Karpas-422 (cell line): ENCODE measurements around the gene EDIL3. TPM values are rescaled to one million over a fixed set of nuclear protein-coding genes. Genes with fewer than 3 reads are reported as not detected.
"Not testable (repeated sequence)": the region's sequence is repeated elsewhere in the genome, so short reads cannot be mapped to it uniquely, and the experiment has no call there.

Experiments
- DNase-seq: peaks from one replicate; pipeline ENCODE4 v3.0.0-alpha.2; 2015
- H2AFZ ChIP-seq: fragments of 200-600 bp; sonication (generic); 2 replicates; pipeline ENCODE4 v1.6.1; 2014; ENCODE audit warnings: antibody characterized with exemption, low read length, mixed read lengths
- H3K27ac ChIP-seq: fragments of 200-600 bp; sonication (generic); 2 replicates; pipeline ENCODE4 v1.5.1; 2014; ENCODE audit warnings: mild to moderate bottlenecking, low read length, moderate library complexity
- H3K27me3 ChIP-seq: fragments of 200-600 bp; sonication (generic); 2 replicates; pipeline ENCODE4 v1.6.1; 2014; ENCODE audit warnings: low read length, mixed read lengths
- H3K36me3 ChIP-seq: fragments of 200-600 bp; sonication (generic); 2 replicates; pipeline ENCODE4 v1.6.1; 2014; ENCODE audit warnings: low read length, mixed read lengths; ENCODE audit not compliant: insufficient read depth
- H3K4me1 ChIP-seq: fragments of 200-600 bp; sonication (generic); 2 replicates; pipeline ENCODE4 v1.6.1; 2014; ENCODE audit warnings: mild to moderate bottlenecking, low read length, mixed read lengths
- H3K4me2 ChIP-seq: fragments of 200-600 bp; sonication (generic); 2 replicates; pipeline ENCODE4 v1.6.1; 2014; ENCODE audit warnings: low read length, low read depth, mild to moderate bottlenecking; ENCODE audit not compliant: poor library complexity, severe bottlenecking
- H3K4me3 ChIP-seq: fragments of 200-600 bp; sonication (generic); 2 replicates; pipeline ENCODE4 v1.5.1; 2014; ENCODE audit warnings: mild to moderate bottlenecking, antibody characterized with exemption, low read length, mixed read lengths
- H3K79me2 ChIP-seq: fragments of 200-600 bp; sonication (generic); 2 replicates; pipeline ENCODE4 v1.6.1; 2014; ENCODE audit warnings: mild to moderate bottlenecking, low read length, mixed read lengths
- H3K9ac ChIP-seq: fragments of 200-600 bp; sonication (generic); 2 replicates; pipeline ENCODE4 v1.6.0; 2014; ENCODE audit warnings: low read length
- H3K9me2 ChIP-seq: fragments of 200-600 bp; sonication (generic), shearing (Covaris generic); replicated peaks from 2 replicates; pipeline ENCODE4 v1.6.0; 2014; ENCODE audit warnings: mild to moderate bottlenecking, low read length, moderate library complexity; ENCODE audit not compliant: insufficient read depth
- H3K9me3 ChIP-seq: fragments of 300-700, 200-600 bp; sonication (generic); 2 replicates; pipeline ENCODE4 v1.6.1; 2014; ENCODE audit warnings: low read length, mixed read lengths
- H4K20me1 ChIP-seq: fragments of 200-600 bp; sonication (generic); 2 replicates; pipeline ENCODE4 v1.6.1; 2014; ENCODE audit warnings: mild to moderate bottlenecking, antibody characterized with exemption, low read length, low read depth; ENCODE audit not compliant: insufficient read depth
- total RNA-seq: library from RNA; depleted of rRNA; stranded (reverse); fragments of >200 nt; shearing (Covaris generic); gene quantifications from 2 replicates; pipeline ENCODE4 v1.2.3, GENCODE V29; 2014; ENCODE audit warnings: low replicate concordance

The EDIL3 gene
- total RNA-seq, 1 experiment from 2014 or later = not detected

- not testable (repeated sequence) for DNase-seq, H3K4me2 ChIP-seq, H3K27me3 ChIP-seq, H3K9me2 ChIP-seq, H2AFZ ChIP-seq, H3K4me1 ChIP-seq, H3K9ac ChIP-seq, H3K27ac ChIP-seq, H3K79me2 ChIP-seq, H3K36me3 ChIP-seq, H4K20me1 ChIP-seq, H3K4me3 ChIP-seq
- H3K9me3 ChIP-seq = peaks cover 26% of the 10 kb centered on the region
Measured at GRCh38 chr5:84160650-84161049, 224.0 kb downstream of the EDIL3 start.

- H3K4me2 ChIP-seq = no peak overlapping the region
- H3K27me3 ChIP-seq = no peaks in the 10 kb centered on the region
- no peaks in the 10 kb centered on the region for H4K20me1 ChIP-seq
- no peak overlapping the region for H3K27ac ChIP-seq
- H3K9me2 ChIP-seq = no peaks in the 10 kb centered on the region
- no peak overlapping the region for H2AFZ ChIP-seq
- no peaks in the 10 kb centered on the region for H3K36me3 ChIP-seq
- no peak overlapping the region for H3K9ac ChIP-seq
- peaks cover 11% of the 10 kb centered on the region; the same call in 1 of the 2 replicates for H3K9me3 ChIP-seq
- H3K4me1 ChIP-seq = no peaks in the 10 kb centered on the region
- H3K4me3 ChIP-seq = no peak overlapping the region
- DNase-seq = no peak
- H3K79me2 ChIP-seq = no peaks in the 10 kb centered on the region
Measured at GRCh38 chr5:84149094-84149493, 235.6 kb downstream of the EDIL3 start.

- no peak overlapping the region for H3K4me3 ChIP-seq
- H3K9me2 ChIP-seq = no peaks in the 10 kb centered on the region
- no peak overlapping the region for H3K4me2 ChIP-seq
- H3K27ac ChIP-seq = no peak overlapping the region
- H3K4me1 ChIP-seq = no peaks in the 10 kb centered on the region
- H3K36me3 ChIP-seq = no peaks in the 10 kb centered on the region
- no peaks in the 10 kb centered on the region for H3K79me2 ChIP-seq
- no peak for DNase-seq
- H3K27me3 ChIP-seq = no peaks in the 10 kb centered on the region
- no peaks in the 10 kb centered on the region for H4K20me1 ChIP-seq
- no peak overlapping the region for H3K9ac ChIP-seq
- H2AFZ ChIP-seq = no peak overlapping the region
- H3K9me3 ChIP-seq = peaks cover 11% of the 10 kb centered on the region; the same call in 1 of the 2 replicates
Measured at GRCh38 chr5:84148651-84149050, 236.0 kb downstream of the EDIL3 start.

- Histone ChIP-seq H3K4me3 (no peak overlapping the region), H3K27ac (no peak overlapping the region), H3K79me2 (no peaks in the 10 kb centered on the region), H3K27me3 (no peaks in the 10 kb centered on the region), H2AFZ (no peak overlapping the region), H3K36me3 (no peaks in the 10 kb centered on the region), H3K4me2 (no peak overlapping the region), H4K20me1 (no peaks in the 10 kb centered on the region), H3K9me3 (peaks cover 6% of the 10 kb centered on the region), H3K9ac (no peak overlapping the region), H3K4me1 (no peaks in the 10 kb centered on the region), H3K9me2 (no peaks in the 10 kb centered on the region)
- no peak for DNase-seq
Measured at GRCh38 chr5:84137541-84137940, 247.1 kb downstream of the EDIL3 start.

DNA sequence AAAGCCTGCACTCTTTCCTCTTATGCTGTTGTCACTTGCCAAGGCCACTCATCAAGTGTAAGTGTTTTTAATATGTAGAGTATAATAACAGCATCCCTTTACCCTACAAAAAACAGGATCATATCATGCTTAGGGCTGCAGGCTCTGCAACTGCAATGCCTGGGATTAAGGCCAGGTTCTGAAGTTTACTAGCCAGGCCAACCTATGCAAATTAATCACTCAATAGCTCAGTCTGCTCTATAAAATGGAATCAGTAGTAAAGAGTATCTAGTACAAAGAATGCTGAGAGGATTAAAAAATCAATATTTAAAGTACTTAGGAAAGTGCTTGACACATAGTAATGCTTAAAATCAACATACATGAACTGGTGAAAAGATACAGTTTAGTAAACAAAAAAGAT is 253.3 kb downstream of the EDIL3 start:
- H3K9me2 ChIP-seq = no peaks in the 10 kb centered on the region
- no peak overlapping the region for H3K27ac ChIP-seq
- no peaks in the 10 kb centered on the region for H3K36me3 ChIP-seq
- no peak overlapping the region for H3K9ac ChIP-seq
- no peaks in the 10 kb centered on the region for H3K27me3 ChIP-seq
- no peaks in the 10 kb centered on the region for H3K79me2 ChIP-seq
- no peak overlapping the region for H3K4me3 ChIP-seq
- DNase-seq = no peak
- H2AFZ ChIP-seq = no peak overlapping the region
- H3K9me3 ChIP-seq = peaks cover 5% of the 10 kb centered on the region; the same call in 1 of the 2 replicates
- no peaks in the 10 kb centered on the region for H4K20me1 ChIP-seq
- H3K4me1 ChIP-seq = no peaks in the 10 kb centered on the region
- H3K4me2 ChIP-seq = no peak overlapping the region

DNA sequence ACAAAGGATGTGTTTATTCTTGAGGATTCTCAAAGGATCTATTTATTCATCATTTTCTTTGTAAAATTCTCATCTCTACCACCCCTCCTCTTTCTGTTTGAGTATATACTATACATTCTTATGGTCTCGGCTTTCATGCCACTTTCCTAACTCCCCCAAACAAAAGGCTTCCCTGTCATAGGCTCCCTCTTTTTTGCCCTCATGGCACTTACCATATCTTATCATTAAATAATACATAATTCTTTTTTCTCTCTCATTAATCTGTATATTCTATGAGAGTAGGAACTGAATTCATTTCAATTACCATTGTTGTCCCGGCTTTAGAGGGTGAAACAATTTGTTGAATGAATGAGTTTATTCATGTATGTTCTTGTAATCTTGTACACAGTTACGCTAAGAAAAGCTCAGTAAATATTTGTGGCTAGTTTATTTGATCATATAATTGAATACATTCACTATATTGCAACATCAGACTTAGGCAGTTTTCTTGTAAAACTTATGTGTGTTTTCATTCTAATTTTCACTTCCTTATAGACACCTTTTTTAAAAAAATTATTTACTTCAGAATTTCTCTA is 254.6 kb downstream of the EDIL3 start:
- no peaks in the 10 kb centered on the region for H3K4me1 ChIP-seq

DNA sequence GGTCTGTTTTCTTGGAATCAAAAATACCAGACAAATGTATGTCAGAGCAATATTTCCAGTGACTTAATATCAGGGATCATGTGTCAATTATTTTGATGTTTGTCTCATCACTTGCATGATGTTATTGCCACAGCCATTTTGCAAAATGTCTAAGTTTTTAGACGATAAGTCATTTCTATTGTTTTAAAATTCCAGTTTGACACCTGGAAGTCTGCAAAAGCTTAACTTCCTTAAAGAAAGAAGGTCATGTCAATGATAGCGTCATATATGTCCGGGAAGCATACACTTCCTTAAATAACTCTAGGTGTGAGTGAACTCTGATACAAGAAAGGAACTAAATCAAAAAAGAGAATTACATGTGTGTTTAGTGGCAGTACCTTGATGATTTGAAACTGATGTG is 259.5 kb downstream of the EDIL3 start:
- Histone ChIP-seq H3K9me3 (no peaks in the 10 kb centered on the region), H3K27ac (no peak overlapping the region), H4K20me1 (no peaks in the 10 kb centered on the region), H3K27me3 (no peaks in the 10 kb centered on the region), H3K9ac (no peak overlapping the region), H2AFZ (no peak overlapping the region), H3K36me3 (no peaks in the 10 kb centered on the region), H3K4me1 (no peaks in the 10 kb centered on the region), H3K4me2 (no peak overlapping the region), H3K79me2 (no peaks in the 10 kb centered on the region), H3K9me2 (no peaks in the 10 kb centered on the region), H3K4me3 (no peak overlapping the region)
- no peak for DNase-seq

More for the DNA sequence above, 254.6 kb downstream of the EDIL3 start:
- Histone ChIP-seq H3K27ac (no peak overlapping the region), H4K20me1 (no peaks in the 10 kb centered on the region), H3K4me2 (no peak overlapping the region), H3K9me2 (no peaks in the 10 kb centered on the region), H3K79me2 (no peaks in the 10 kb centered on the region), H3K4me3 (no peak overlapping the region), H3K9ac (no peak overlapping the region), H3K9me3 (peaks cover 5% of the 10 kb centered on the region; the same call in 1 of the 2 replicates), H3K36me3 (no peaks in the 10 kb centered on the region), H3K27me3 (no peaks in the 10 kb centered on the region), H2AFZ (no peak overlapping the region)
- no peak for DNase-seq

- Histone ChIP-seq H3K79me2 (no peaks in the 10 kb centered on the region), H3K4me3 (no peak overlapping the region), H3K4me2 (no peak overlapping the region), H2AFZ (no peak overlapping the region), H3K27me3 (no peaks in the 10 kb centered on the region), H3K9me3 (no peaks in the 10 kb centered on the region), H3K36me3 (no peaks in the 10 kb centered on the region), H3K27ac (no peak overlapping the region), H3K9me2 (no peaks in the 10 kb centered on the region), H4K20me1 (no peaks in the 10 kb centered on the region), H3K9ac (no peak overlapping the region), H3K4me1 (no peaks in the 10 kb centered on the region)
- DNase-seq = no peak
Measured at GRCh38 chr5:84119252-84119651, 265.4 kb downstream of the EDIL3 start.
